Transverse colon (tissue), 4 donors: ENCODE results near the gene CLDN9. TPM values are rescaled to one million over a fixed set of nuclear protein-coding genes. Genes with fewer than 3 reads are reported as not detected.

Experiments
- DNase-seq: peaks from one replicate; pipeline ENCODE4 v3.0.0-alpha.2; 2019
- H3K27ac ChIP-seq, 4 donors: fragments of 200-600 bp; sonication (generic); 2 replicates each; pipeline ENCODE4 v1.5.1; 2016 to 2018; ENCODE audit warnings: inconsistent platforms in 4 of 4
- H3K27me3 ChIP-seq: fragments of 200-600 bp; sonication (generic); 2 replicates; pipeline ENCODE4 v1.5.1; 2017; ENCODE audit warnings: inconsistent platforms
- H3K36me3 ChIP-seq, 4 donors: fragments of 200-600 bp; sonication (generic); 2 replicates each; pipeline ENCODE4 v1.5.1; 2017 to 2019; ENCODE audit warnings: inconsistent platforms in 4 of 4
- H3K4me1 ChIP-seq, 4 donors: fragments of 200-600 bp; sonication (generic); 2 replicates each; pipeline ENCODE4 v1.5.1; 2017 to 2020; ENCODE audit warnings: inconsistent platforms in 4 of 4
- H3K4me3 ChIP-seq, 4 donors: fragments of 200-600 bp; sonication (generic); 1 replicate in 1 of 4; 2 replicates in 3 of 4; pipeline versions ENCODE4 v1.5.1 to v1.6.1; 2017 to 2019; ENCODE audit warnings: inconsistent platforms in 4 of 4
- H3K9me3 ChIP-seq, 2 donors: fragments of 200-600 bp; sonication (generic); 2 replicates each; pipeline ENCODE4 v1.5.1; 2017 to 2019; ENCODE audit warnings: inconsistent platforms in 2 of 2
- CTCF ChIP-seq, 5 experiments: fragments of 200-600 bp in 3 of 5; fragments of 450-650 bp in 2 of 5; sonication (generic) in 3 of 5; IDR thresholded peaks; 1 replicate in 2 of 5; 2 replicates in 3 of 5; pipeline ENCODE4 v1.5.1; 2016 to 2017; ENCODE audit warnings: antibody characterized with exemption in 5 of 5, inconsistent platforms in 3 of 5, mild to moderate bottlenecking in 2 of 5, moderate library complexity in 1 of 5
- EP300 ChIP-seq: sonication (generic); formaldehyde crosslinking; IDR thresholded peaks from one replicate; pipeline ENCODE4 v1.6.1; 2017; ENCODE audit warnings: antibody characterized with exemption, low read depth
- POLR2A ChIP-seq: fragments of 450-650 bp; IDR thresholded peaks from one replicate; pipeline ENCODE4 v1.6.1; 2016; ENCODE audit warnings: antibody characterized with exemption, mild to moderate bottlenecking, moderate library complexity
- POLR2AphosphoS5 ChIP-seq, 3 donors: sonication (generic); formaldehyde crosslinking; IDR thresholded peaks; one replicate each; pipeline ENCODE4 v1.6.1; 2016; ENCODE audit warnings: antibody characterized with exemption in 3 of 3
- WGBS, 2 donors: methylation state at CpG; one replicate each; pipeline ENCODE4 v1.1.5; 2018; ENCODE audit warnings: low coverage in 1 of 2; 5-methylcytosine and 5-hydroxymethylcytosine counted together
- in situ Hi-C, 4 donors: fragments of 200-750 bp; cut with MboI; loops; one replicate each; pipeline versions ENCODE4 v1.15.0 to v1.15.1; 2017; ENCODE audit warnings: low sequenced_read_pairs in 3 of 4, low pct_ligation_motif_present in 1 of 4, low pct_unique_long_range_greater_than_20kb in 1 of 4
- intact Hi-C: fragments of 100-400 bp; cut with DNase I; formaldehyde crosslinking; loops from one replicate; pipeline ENCODE4 v1.15.1; 2023; ENCODE audit warnings: low total_unique reads
- total RNA-seq, 4 donors: library from RNA; depleted of rRNA; stranded (reverse); fragments of >200 nt; gene quantifications; one replicate each; pipeline ENCODE4 v1.1.0, GENCODE V29; 2016

Gene CLDN9
- total RNA-seq, 4 donors from 2014 or later, result 0.55 to 1.1 TPM; not detected in 2

GRCh38 chr16:2971134-2971984, 41.4 kb upstream of the CLDN9 start:
- Histone ChIP-seq H3K27ac (no peak overlapping the region), H3K36me3 (no peaks in the 10 kb centered on the region), H3K9me3 (no peaks in the 10 kb centered on the region), H3K27me3 (peaks cover 25% of the 10 kb centered on the region), H3K4me1 (peaks cover 14 to 39% (median 34%) of the 10 kb centered on the region in 4 donors), H3K4me3 (no peak overlapping the region)
- WGBS, 2 donors, result 90% methylated on average over 30 of the region's 35 CpGs; no CpG with 5 or more reads in 1 of the 2 donors
- in situ Hi-C loops, result no loop called here
- intact Hi-C loops, result no loop called here
- TF ChIP-seq CTCF (IDR thresholded peaks at IDR 0.05) (no peak), POLR2A (no peak), EP300 (no peak), POLR2AphosphoS5 (IDR thresholded peaks at IDR 0.05) (no peak)
- DNase-seq, result no peak

GRCh38 chr16:2971985-2972784, 40.5 kb upstream of the CLDN9 start:
- peaks cover 14 to 31% (median 26%) of the 10 kb centered on the region in 4 donors for H3K4me1 ChIP-seq
- no peak for TF ChIP-seq POLR2A
- no peak for TF ChIP-seq EP300
- TF ChIP-seq POLR2AphosphoS5 (IDR thresholded peaks at IDR 0.05), result no peak
- no peak for TF ChIP-seq CTCF (IDR thresholded peaks at IDR 0.05)
- no peak for DNase-seq
- in situ Hi-C loops, result no loop called here
- H3K27me3 ChIP-seq, result peaks cover 17% of the 10 kb centered on the region
- H3K4me3 ChIP-seq, result no peak overlapping the region
- no peaks in the 10 kb centered on the region for H3K9me3 ChIP-seq
- intact Hi-C loops, result no loop called here
- H3K27ac ChIP-seq, result no peak overlapping the region
- H3K36me3 ChIP-seq, result no peaks in the 10 kb centered on the region
- WGBS, 2 donors, result 54 to 73% methylated on average over 5 to 15 of the region's 15 CpGs

GRCh38 chr16:2973093-2973492, 39.6 kb upstream of the CLDN9 start:
- DNase-seq, result no peak
- Histone ChIP-seq H3K4me1 (peaks cover 12 to 28% (median 23%) of the 10 kb centered on the region in 4 donors), H3K27me3 (peaks cover 7% of the 10 kb centered on the region), H3K9me3 (no peaks in the 10 kb centered on the region), H3K27ac (no peak overlapping the region), H3K36me3 (no peaks in the 10 kb centered on the region), H3K4me3 (no peak overlapping the region)
- in situ Hi-C loops (no loop called here), intact Hi-C loops (no loop called here)
- TF ChIP-seq CTCF (IDR thresholded peaks at IDR 0.05) (no peak), POLR2AphosphoS5 (IDR thresholded peaks at IDR 0.05) (no peak), POLR2A (no peak), EP300 (no peak)
- 55% methylated on average over 5 of the region's 5 CpGs; no CpG with 5 or more reads in 1 of the 2 donors for WGBS, 2 donors
